H9 (cell line): Measurements from ENCODE around the gene CDS2. TPM values are rescaled to one million over a fixed set of nuclear protein-coding genes. Genes with fewer than 3 reads are reported as not detected.

ENCODE experiments used
- DNase-seq: peaks from one replicate; pipeline ENCODE4 v3.0.0-alpha.2; 2017
- H2AFZ ChIP-seq: one replicate; pipeline ENCODE4 v1.6.1; 2013; ENCODE audit warnings: mild to moderate bottlenecking, low read length, control low read depth, moderate library complexity
- H2AK5ac ChIP-seq: 2 replicates; pipeline ENCODE4 v1.6.1; 2013; ENCODE audit warnings: low read length, control low read depth, mixed read lengths; ENCODE audit not compliant: insufficient read length
- H2BK120ac ChIP-seq: one replicate; pipeline ENCODE4 v1.6.1; 2013; ENCODE audit warnings: low read depth, mild to moderate bottlenecking, low read length, control low read depth, inconsistent platforms; ENCODE audit not compliant: poor library complexity, severe bottlenecking
- H2BK12ac ChIP-seq: 2 replicates; pipeline ENCODE4 v1.6.1; 2013; ENCODE audit warnings: low read length, control low read depth, mixed read lengths, low read depth; ENCODE audit not compliant: insufficient read length
- H2BK15ac ChIP-seq: 2 replicates; pipeline ENCODE4 v1.6.1; 2013; ENCODE audit warnings: low read depth, low read length, control low read depth
- H2BK20ac ChIP-seq: one replicate; pipeline ENCODE4 v1.6.1; 2013; ENCODE audit warnings: low read depth, mild to moderate bottlenecking, low read length, control low read depth, inconsistent platforms; ENCODE audit not compliant: poor library complexity, severe bottlenecking
- H2BK5ac ChIP-seq: 2 replicates; pipeline ENCODE4 v1.6.1; 2013; ENCODE audit warnings: low read length, control low read depth, mixed read lengths; ENCODE audit not compliant: insufficient read length
- H3K14ac ChIP-seq: 2 replicates; pipeline ENCODE4 v1.6.1; 2013; ENCODE audit warnings: low read length, control low read depth; ENCODE audit not compliant: insufficient read depth
- H3K18ac ChIP-seq: 2 replicates; pipeline ENCODE4 v1.6.1; 2013; ENCODE audit warnings: low read depth, mild to moderate bottlenecking, mixed read lengths, low read length, control low read depth; ENCODE audit not compliant: insufficient read length
- H3K23ac ChIP-seq: 2 replicates; pipeline ENCODE4 v1.6.1; 2013; ENCODE audit warnings: low read length, control low read depth, mixed read lengths, low read depth; ENCODE audit not compliant: insufficient read length
- H3K23me2 ChIP-seq: 2 replicates; pipeline ENCODE4 v1.6.1; 2013; ENCODE audit warnings: low read depth, mild to moderate bottlenecking, mixed read lengths, low read length, control low read depth; ENCODE audit not compliant: insufficient read length, poor library complexity, severe bottlenecking
- H3K27ac ChIP-seq: 2 replicates; pipeline ENCODE4 v1.5.1; 2013; ENCODE audit warnings: low read length, control low read depth, mixed read lengths, low read depth; ENCODE audit not compliant: insufficient read length
- H3K27me3 ChIP-seq: 2 replicates; pipeline ENCODE4 v1.6.1; 2013; ENCODE audit warnings: low read length, control low read depth, inconsistent platforms; ENCODE audit not compliant: insufficient read depth
- H3K4ac ChIP-seq: 2 replicates; pipeline ENCODE4 v1.6.1; 2013; ENCODE audit warnings: low read depth, mild to moderate bottlenecking, control low read depth, inconsistent platforms, low read length, moderate library complexity
- H3K4me1 ChIP-seq: 2 replicates; pipeline ENCODE4 v1.6.1; 2013; ENCODE audit warnings: low read length, control low read depth, inconsistent platforms; ENCODE audit not compliant: insufficient read depth
- H3K4me2 ChIP-seq: 2 replicates; pipeline ENCODE4 v1.6.1; 2013; ENCODE audit warnings: low read length, control low read depth, mixed read lengths; ENCODE audit not compliant: insufficient read length, insufficient read depth
- H3K56ac ChIP-seq: 2 replicates; pipeline ENCODE4 v1.6.1; 2013; ENCODE audit warnings: low read depth, mild to moderate bottlenecking, mixed read lengths, low read length, control low read depth; ENCODE audit not compliant: insufficient read length
- H3K79me1 ChIP-seq: 2 replicates; pipeline ENCODE4 v1.6.1; 2013; ENCODE audit warnings: low read depth, mild to moderate bottlenecking, moderate library complexity, low read length, control low read depth, inconsistent platforms; ENCODE audit not compliant: insufficient read depth, poor library complexity, severe bottlenecking
- H3K79me2 ChIP-seq: 2 replicates; pipeline ENCODE4 v1.6.1; 2013; ENCODE audit warnings: low read length, control low read depth, inconsistent platforms; ENCODE audit not compliant: insufficient read depth
- H3K9ac ChIP-seq: 2 replicates; pipeline ENCODE4 v1.6.1; 2013; ENCODE audit warnings: low read length, control low read depth, mixed read lengths; ENCODE audit not compliant: insufficient read length; ENCODE audit errors: extremely low read depth
- H3K9me3 ChIP-seq: one replicate; pipeline ENCODE4 v1.6.1; 2013; ENCODE audit warnings: low read depth, low read length, inconsistent platforms; ENCODE audit not compliant: control insufficient read depth
- H3T11ph ChIP-seq: one replicate; pipeline ENCODE4 v1.6.1; 2013; ENCODE audit warnings: mild to moderate bottlenecking, low read length, control low read depth, inconsistent platforms
- H4K20me1 ChIP-seq: one replicate; pipeline ENCODE4 v1.6.1; 2013; ENCODE audit not compliant: control insufficient read depth, insufficient read length, insufficient read depth
- H4K5ac ChIP-seq: 2 replicates; pipeline ENCODE4 v1.6.1; 2013; ENCODE audit warnings: low read depth, mild to moderate bottlenecking, mixed read lengths, low read length, control low read depth; ENCODE audit not compliant: insufficient read length
- H4K8ac ChIP-seq: replicated peaks from 2 replicates; pipeline ENCODE4 v1.6.1; 2013; ENCODE audit warnings: low read length, control low read depth, mixed read lengths, low read depth; ENCODE audit not compliant: insufficient read length
- H4K91ac ChIP-seq: 2 replicates; pipeline ENCODE4 v1.6.1; 2013; ENCODE audit warnings: low read depth, mild to moderate bottlenecking, moderate library complexity, mixed read lengths, low read length, control low read depth; ENCODE audit not compliant: insufficient read length
- H3K27ac Mint-ChIP-seq, 3 experiments: 2 replicates in 2 of 3; 3 replicates in 1 of 3; pipeline ENCODE4 v1.8.0; 2020 to 2021; ENCODE audit warnings: mixed read lengths in 3 of 3, mild to moderate bottlenecking in 1 of 3, moderate library complexity in 1 of 3
- H3K27me3 Mint-ChIP-seq: 2 replicates; pipeline ENCODE4 v1.8.0; 2021; ENCODE audit warnings: low read depth, mild to moderate bottlenecking, moderate library complexity, mixed read lengths
- H3K36me3 Mint-ChIP-seq, 3 experiments: 2 replicates in 2 of 3; 3 replicates in 1 of 3; pipeline ENCODE4 v1.8.0; 2020 to 2021; ENCODE audit warnings: low read depth in 3 of 3, mixed read lengths in 3 of 3; ENCODE audit not compliant: insufficient read depth in 1 of 3
- H3K4me1 Mint-ChIP-seq, 2 experiments: 2 replicates each; pipeline ENCODE4 v1.8.0; 2020; ENCODE audit warnings: mixed read lengths in 2 of 2
- H3K4me3 Mint-ChIP-seq, 2 experiments: 2 replicates in 1 of 2; 3 replicates in 1 of 2; pipeline ENCODE4 v1.8.0; 2020 to 2021; ENCODE audit warnings: mild to moderate bottlenecking in 2 of 2, mixed read lengths in 2 of 2, moderate library complexity in 1 of 2
- H3K9me3 Mint-ChIP-seq, 2 experiments: 2 replicates in 1 of 2; 3 replicates in 1 of 2; pipeline ENCODE4 v1.8.0; 2020; ENCODE audit warnings: mild to moderate bottlenecking in 2 of 2, mixed read lengths in 2 of 2, moderate library complexity in 1 of 2
- CTCF ChIP-seq: fragments of 200-600 bp; sonication (generic); conservative IDR thresholded peaks from 3 replicates; pipeline ENCODE4 v1.8.0; 2021; ENCODE audit warnings: antibody characterized with exemption, mild to moderate bottlenecking
- WGBS: extraction: QIAGEN DNeasy Blood & Tissue Kit; methylation state at CpG from one replicate; pipeline ENCODE4 v1.1.7; 2013; ENCODE audit warnings: missing lambda C conversion rate, low lambda C conversion rate, mixed read lengths; ENCODE audit not compliant: insufficient read length; ENCODE audit errors: extremely low coverage; 5-methylcytosine and 5-hydroxymethylcytosine counted together
- total RNA-seq: library from RNA; stranded (reverse); gene quantifications from 2 replicates; pipeline ENCODE4 v1.2.1, GENCODE V29; 2021

CDS2 gene
- total RNA-seq, 1 experiment from 2014 or later: 63.2 TPM

GRCh38 chr20:5188736-5189135 is 61.9 kb downstream of the CDS2 start:
- Histone ChIP-seq H3K23me2 (no peaks in the 10 kb centered on the region), H4K20me1 (no peaks in the 10 kb centered on the region), H3K4me2 (no peak overlapping the region), H2BK120ac (no peak overlapping the region), H3K14ac (no peak overlapping the region), H2BK15ac (no peak overlapping the region), H2BK5ac (no peak overlapping the region), H3K4ac (no peak overlapping the region), H4K5ac (no peak overlapping the region), H3K79me1 (no peaks in the 10 kb centered on the region), H4K8ac (no peak overlapping the region), H3T11ph (no peak overlapping the region), H3K56ac (no peak overlapping the region), H2AFZ (no peak overlapping the region), H3K9ac (no peak overlapping the region), H2AK5ac (no peak overlapping the region), H3K27me3 (no peaks in the 10 kb centered on the region), H2BK20ac (no peak overlapping the region), H4K91ac (no peak overlapping the region), H3K18ac (no peak overlapping the region), H3K9me3 (no peaks in the 10 kb centered on the region), H3K23ac (no peak overlapping the region), H3K27ac (no peak overlapping the region), H3K4me1 (no peaks in the 10 kb centered on the region), H2BK12ac (no peak overlapping the region), H3K79me2 (no peaks in the 10 kb centered on the region)
- no peak for DNase-seq
- Mint-ChIP-seq H3K9me3 (no peaks in the 10 kb centered on the region), H3K27ac (peak overlapping the region in 2 of 3 experiments; percentile 35 to 91; a peak in 4 of 7 replicates), H3K27me3 (no peaks in the 10 kb centered on the region), H3K4me1 (peaks cover 15 to 23% of the 10 kb centered on the region in 2 experiments), H3K4me3 (no peak overlapping the region; a peak in 2 of 5 replicates), H3K36me3 (peaks cover 10 to 51% (median 38%) of the 10 kb centered on the region in 3 experiments; a peak in 6 of 7 replicates)
- WGBS: no CpG with 5 or more reads among the region's 7 CpGs
- no peak for TF ChIP-seq CTCF
